OCI-LY7 (cell line): Measurements from ENCODE around the gene ROBO1.

Experiments
- EZH2phosphoT487 ChIP-seq: fragments of 200-600 bp; sonication (generic); IDR thresholded peaks from 2 replicates; pipeline ENCODE4 v1.6.1; 2018; ENCODE audit warnings: low read depth, borderline replicate concordance, mild to moderate bottlenecking, mixed run types, antibody characterized with exemption, low read length, moderate library complexity, mixed read lengths
- TF ChIP-seq, protein P1 (sequence below): fragments of 200-600 bp; sonication (generic); conservative IDR thresholded peaks from 2 replicates; pipeline ENCODE4 v1.5.1; 2014; ENCODE audit warnings: mild to moderate bottlenecking, antibody characterized with exemption, low read length, moderate library complexity, mixed read lengths

DNA sequence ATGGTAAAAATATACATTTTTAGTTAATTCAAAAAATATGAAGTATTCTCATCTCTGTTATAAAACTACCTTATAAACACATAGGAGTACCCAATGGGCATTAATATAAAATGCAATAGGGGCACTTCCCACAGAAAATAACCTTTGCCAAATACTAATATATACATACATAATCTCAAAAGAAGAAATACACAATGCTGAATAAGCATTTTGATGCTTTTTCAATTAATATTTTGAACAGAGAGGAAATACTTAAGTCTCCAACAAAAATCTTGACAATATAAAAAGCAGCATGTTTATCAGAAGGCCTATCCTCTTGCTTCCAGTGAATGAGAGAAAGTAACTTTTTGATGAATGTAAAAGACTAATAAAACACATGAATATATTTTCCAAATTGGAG is 110.7 kb downstream of the ROBO1 start:
- TF ChIP-seq, protein P1, sequence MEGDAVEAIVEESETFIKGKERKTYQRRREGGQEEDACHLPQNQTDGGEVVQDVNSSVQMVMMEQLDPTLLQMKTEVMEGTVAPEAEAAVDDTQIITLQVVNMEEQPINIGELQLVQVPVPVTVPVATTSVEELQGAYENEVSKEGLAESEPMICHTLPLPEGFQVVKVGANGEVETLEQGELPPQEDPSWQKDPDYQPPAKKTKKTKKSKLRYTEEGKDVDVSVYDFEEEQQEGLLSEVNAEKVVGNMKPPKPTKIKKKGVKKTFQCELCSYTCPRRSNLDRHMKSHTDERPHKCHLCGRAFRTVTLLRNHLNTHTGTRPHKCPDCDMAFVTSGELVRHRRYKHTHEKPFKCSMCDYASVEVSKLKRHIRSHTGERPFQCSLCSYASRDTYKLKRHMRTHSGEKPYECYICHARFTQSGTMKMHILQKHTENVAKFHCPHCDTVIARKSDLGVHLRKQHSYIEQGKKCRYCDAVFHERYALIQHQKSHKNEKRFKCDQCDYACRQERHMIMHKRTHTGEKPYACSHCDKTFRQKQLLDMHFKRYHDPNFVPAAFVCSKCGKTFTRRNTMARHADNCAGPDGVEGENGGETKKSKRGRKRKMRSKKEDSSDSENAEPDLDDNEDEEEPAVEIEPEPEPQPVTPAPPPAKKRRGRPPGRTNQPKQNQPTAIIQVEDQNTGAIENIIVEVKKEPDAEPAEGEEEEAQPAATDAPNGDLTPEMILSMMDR: no peak
- no peak for TF ChIP-seq EZH2phosphoT487
